Fibroblast of lung (primary cell): ENCODE measurements around the gene LTBP2. TPM values are rescaled to one million over a fixed set of nuclear protein-coding genes. Genes with fewer than 3 reads are reported as not detected.

ENCODE experiments used
- DNase-seq, 2 donors: peaks; one replicate each; pipeline versions ENCODE4 v3.0.0 to v3.0.0-alpha.2; 2010; ENCODE audit warnings: low read depth in 2 of 2
- H2AFZ ChIP-seq: 2 replicates; pipeline ENCODE4 v1.5.1; 2012; ENCODE audit warnings: low read length, control low read depth, inconsistent platforms
- H3K27ac ChIP-seq: 2 replicates; pipeline ENCODE4 v1.5.1; 2011; ENCODE audit warnings: low read length, control low read depth; ENCODE audit not compliant: insufficient read depth
- H3K27me3 ChIP-seq: 2 replicates; pipeline ENCODE4 v1.5.1; 2011; ENCODE audit warnings: mild to moderate bottlenecking, low read length; ENCODE audit not compliant: control insufficient read depth, insufficient read depth
- H3K36me3 ChIP-seq: 2 replicates; pipeline ENCODE4 v1.5.1; 2011; ENCODE audit warnings: low read length; ENCODE audit not compliant: control insufficient read depth, insufficient read depth
- H3K4me1 ChIP-seq: 2 replicates; pipeline ENCODE4 v1.5.1; 2011; ENCODE audit warnings: low read length; ENCODE audit not compliant: control insufficient read depth, insufficient read depth; ENCODE audit errors: extremely low read depth
- H3K4me2 ChIP-seq: 2 replicates; pipeline ENCODE4 v1.5.1; 2011; ENCODE audit warnings: low read length, control low read depth; ENCODE audit not compliant: insufficient read depth; ENCODE audit errors: extremely low read depth
- H3K4me3 ChIP-seq, 4 experiments: fragments of 200-600 bp in 1 of 4; sonication (generic) in 1 of 4; replicated peaks in 1 of 4; 2 replicates each; pipeline ENCODE4 v1.5.1; 2011 to 2016; ENCODE audit warnings: low read length in 4 of 4, low read depth in 3 of 4, mild to moderate bottlenecking in 3 of 4, control low read depth in 2 of 4, inconsistent platforms in 1 of 4, mixed read lengths in 1 of 4; ENCODE audit not compliant: insufficient read depth in 1 of 4; ENCODE audit errors: control extremely low read depth in 1 of 4
- H3K79me2 ChIP-seq: 2 replicates; pipeline ENCODE4 v1.5.1; 2012; ENCODE audit warnings: mild to moderate bottlenecking, low read length, inconsistent platforms; ENCODE audit not compliant: control insufficient read depth, insufficient read depth
- H3K9ac ChIP-seq: 2 replicates; pipeline ENCODE4 v1.5.1; 2011; ENCODE audit warnings: mild to moderate bottlenecking, low read length, control low read depth; ENCODE audit not compliant: insufficient read depth
- H3K9me3 ChIP-seq: 2 replicates; pipeline ENCODE4 v1.5.1; 2012; ENCODE audit warnings: low read depth, low read length; ENCODE audit not compliant: control insufficient read depth, insufficient read depth
- H4K20me1 ChIP-seq: 2 replicates; pipeline ENCODE4 v1.5.1; 2011; ENCODE audit warnings: low read length; ENCODE audit not compliant: control insufficient read depth, insufficient read depth; ENCODE audit errors: extremely low read depth
- CTCF ChIP-seq, 2 donors: IDR thresholded peaks in 1 of 2; conservative IDR thresholded peaks in 1 of 2; 1 replicate in 1 of 2; 2 replicates in 1 of 2; pipeline ENCODE4 v1.5.1; 2011 to 2012; ENCODE audit warnings: low read length in 2 of 2, control low read depth in 1 of 2, inconsistent platforms in 1 of 2, low read depth in 1 of 2, mild to moderate bottlenecking in 1 of 2
- EZH2 ChIP-seq: IDR thresholded peaks from 2 replicates; pipeline ENCODE4 v1.5.1; 2012; ENCODE audit warnings: low read length, control low read depth, mild to moderate bottlenecking; ENCODE audit errors: missing control alignments
- polyA plus RNA-seq, 2 donors: library from polyadenylated mRNA; depleted of rRNA in 1 of 2; stranded (reverse) in 1 of 2; unstranded in 1 of 2; fragments of >200 nt; gene quantifications; 2 replicates each; pipeline ENCODE4 v1.2.1, GENCODE V29; 2011 to 2012; ENCODE audit warnings: missing spikeins in 1 of 2
- total RNA-seq: library from RNA; depleted of rRNA; stranded (reverse); fragments of >200 nt; gene quantifications from 2 replicates; pipeline ENCODE4 v1.2.1, GENCODE V29; 2014

LTBP2 gene
- total and polyA plus RNA-seq, 2 donors (not counting 1 experiment from before 2014, with no cell fraction given), result 108 to 514 TPM

DNA sequence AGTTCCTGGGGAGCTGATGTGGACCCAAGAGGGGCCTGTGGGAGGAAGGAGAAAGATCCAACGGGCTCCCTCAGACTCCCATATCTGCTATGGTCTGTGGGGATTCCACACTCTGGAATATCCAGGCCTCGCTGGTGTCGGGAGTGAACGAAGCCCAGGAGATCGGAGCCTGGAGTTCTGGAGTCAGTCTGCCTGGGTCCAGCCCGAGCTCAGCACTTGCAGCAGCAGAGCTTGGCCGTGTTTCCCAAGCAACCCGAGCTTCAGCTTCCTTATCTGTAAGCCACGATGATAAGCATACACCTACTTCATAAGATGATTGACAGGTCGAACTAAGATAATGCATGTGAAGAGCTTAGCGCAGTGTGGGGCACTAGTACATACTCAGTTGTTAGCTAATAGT lies 10.1 kb downstream of the LTBP2 start:
- Histone ChIP-seq H3K36me3 (peaks cover 18% of the 10 kb centered on the region), H3K27ac (no peak overlapping the region), H3K79me2 (peaks cover 86% of the 10 kb centered on the region), H4K20me1 (no peaks in the 10 kb centered on the region), H3K4me1 (peaks cover 60% of the 10 kb centered on the region), H2AFZ (no peak overlapping the region), H3K27me3 (no peaks in the 10 kb centered on the region), H3K4me2 (no peak overlapping the region), H3K9me3 (no peaks in the 10 kb centered on the region), H3K4me3 (no peak overlapping the region), H3K9ac (no peak overlapping the region)
- TF ChIP-seq CTCF (conservative IDR thresholded peaks at IDR 0.05 in 1 of 2, IDR thresholded peaks at IDR 0.05 in 1 of 2; ENCODE audit: low read depth in 1 of 2, low read length in 2 of 2) (no peak), EZH2 (no peak)
- DNase-seq, result no peak

- no peak overlapping the region for H2AFZ ChIP-seq
- no peaks in the 10 kb centered on the region for H3K9me3 ChIP-seq
- peaks cover 60% of the 10 kb centered on the region for H3K4me1 ChIP-seq
- no peak overlapping the region for H3K4me3 ChIP-seq
- peak overlapping the region; percentile 58 for H3K4me2 ChIP-seq
- H4K20me1 ChIP-seq, result no peaks in the 10 kb centered on the region
- no peak for TF ChIP-seq EZH2
- TF ChIP-seq CTCF (conservative IDR thresholded peaks at IDR 0.05 in 1 of 2, IDR thresholded peaks at IDR 0.05 in 1 of 2; ENCODE audit: low read depth in 1 of 2, low read length in 2 of 2), result no peak
- peak overlapping the region; percentile 74 for H3K27ac ChIP-seq
- peaks cover 80% of the 10 kb centered on the region for H3K79me2 ChIP-seq
- DNase-seq, result no peak
- H3K27me3 ChIP-seq, result no peaks in the 10 kb centered on the region
- no peak overlapping the region for H3K9ac ChIP-seq
- peaks cover 22% of the 10 kb centered on the region for H3K36me3 ChIP-seq
These were observed 12.1 kb downstream of the LTBP2 start for GRCh38 chr14:74599946-74600345.

DNA sequence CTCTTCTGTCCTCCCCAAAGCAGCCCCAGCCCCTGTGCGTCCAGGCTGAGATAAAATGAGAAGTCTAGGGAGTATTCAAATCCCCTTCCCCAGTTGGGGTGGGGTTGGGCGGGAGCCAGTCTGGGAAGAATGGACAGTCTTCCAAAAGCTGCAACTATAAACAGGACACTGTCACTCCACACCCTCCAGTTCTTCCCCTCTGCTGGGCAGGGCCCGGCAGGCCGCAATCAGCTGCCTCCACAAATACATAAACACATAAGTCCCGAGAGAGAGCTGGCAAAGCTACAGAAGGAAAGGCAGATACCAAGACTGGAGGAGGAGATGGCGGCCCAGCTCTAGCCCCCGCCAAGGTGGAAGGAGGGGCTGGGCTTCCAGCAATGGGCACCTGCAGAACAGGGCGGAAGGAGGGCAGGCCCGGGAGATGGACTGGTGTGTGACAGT lies 12.7 kb downstream of the LTBP2 start:
- Histone ChIP-seq H2AFZ (no peak overlapping the region), H3K27ac (peak overlapping the region; percentile 74), H3K4me1 (peaks cover 61% of the 10 kb centered on the region), H3K9me3 (no peaks in the 10 kb centered on the region), H4K20me1 (no peaks in the 10 kb centered on the region), H3K4me2 (peak overlapping the region; percentile 58), H3K9ac (no peak overlapping the region), H3K27me3 (no peaks in the 10 kb centered on the region), H3K79me2 (peaks cover 79% of the 10 kb centered on the region), H3K4me3 (no peak overlapping the region), H3K36me3 (peaks cover 25% of the 10 kb centered on the region)
- DNase-seq, result peak in 1 of 2 donors; percentile 84
- no peak for TF ChIP-seq CTCF (conservative IDR thresholded peaks at IDR 0.05 in 1 of 2, IDR thresholded peaks at IDR 0.05 in 1 of 2; ENCODE audit: low read depth in 1 of 2, low read length in 2 of 2)
- TF ChIP-seq EZH2, result no peak
